HUES64 (cell line): ENCODE results near the gene EHD4.

Experiments used
- H3K27ac ChIP-seq: 2 replicates; pipeline ENCODE4 v1.7.0; 2013; ENCODE audit warnings: low read depth, low read length, inconsistent platforms
- H3K27me3 ChIP-seq: 2 replicates; pipeline ENCODE4 v1.6.1; 2013; ENCODE audit warnings: mild to moderate bottlenecking, low read length; ENCODE audit not compliant: insufficient read depth
- H3K36me3 ChIP-seq: 2 replicates; pipeline ENCODE4 v1.6.1; 2013; ENCODE audit warnings: mild to moderate bottlenecking, low read length; ENCODE audit not compliant: insufficient read depth
- H3K4me1 ChIP-seq: 2 replicates; pipeline ENCODE4 v1.6.1; 2013; ENCODE audit warnings: mild to moderate bottlenecking, low read length, moderate library complexity; ENCODE audit not compliant: insufficient read depth
- H3K4me3 ChIP-seq: 2 replicates; pipeline ENCODE4 v1.5.1; 2013; ENCODE audit warnings: mild to moderate bottlenecking, low read length, moderate library complexity
- H3K9ac ChIP-seq: 2 replicates; pipeline ENCODE4 v1.6.1; 2013; ENCODE audit warnings: mild to moderate bottlenecking, low read depth, low read length
- H3K9me3 ChIP-seq: 2 replicates; pipeline ENCODE4 v1.6.1; 2013; ENCODE audit warnings: low read depth, low read length; ENCODE audit not compliant: insufficient read depth
- WGBS: fragments of 150-250, 120-280 bp; methylation state at CpG from one replicate; pipeline ENCODE4 v1.1.7; 2013; ENCODE audit warnings: missing lambda C conversion rate; 5-methylcytosine and 5-hydroxymethylcytosine counted together

The EHD4 gene

DNA sequence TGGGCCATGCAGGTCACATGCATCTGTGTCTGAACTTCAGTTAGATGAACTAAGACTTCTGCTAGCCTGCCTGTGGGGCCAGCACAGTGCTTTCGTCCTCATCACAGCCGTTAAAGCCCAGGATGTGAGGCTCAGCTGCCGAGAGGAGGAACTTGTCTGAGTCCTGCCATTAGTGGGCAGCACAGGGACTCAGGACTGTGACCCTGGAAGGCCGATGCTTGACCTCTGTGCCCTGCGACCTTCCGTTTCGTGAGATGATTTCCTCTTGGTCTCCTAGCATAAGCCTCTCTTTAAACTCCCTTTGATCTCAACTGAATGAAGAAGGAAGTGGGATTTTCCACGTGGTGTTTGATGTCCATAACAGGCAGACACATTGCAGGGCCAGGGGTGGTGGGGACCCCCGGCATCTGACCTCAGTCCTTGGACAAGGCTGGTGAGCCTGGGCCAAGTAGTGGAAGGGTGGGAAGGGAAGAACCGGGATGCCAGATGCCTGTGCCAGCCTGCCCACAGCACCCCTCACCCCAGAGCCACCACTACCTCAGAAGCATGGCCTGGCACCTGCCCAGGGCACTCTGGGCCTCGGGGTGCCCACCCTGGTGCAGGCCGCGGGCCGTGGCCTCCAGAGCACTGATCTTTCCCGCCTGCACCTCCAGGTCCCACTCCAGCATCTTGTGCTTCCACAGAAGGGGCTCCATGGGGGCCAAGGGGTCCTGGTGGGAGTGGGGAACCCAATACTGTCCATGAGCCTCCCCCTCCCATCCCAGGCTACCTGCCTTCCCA lies 112.1 kb downstream of the EHD4 start:
- no peaks in the 10 kb centered on the region for H3K27me3 ChIP-seq
- H3K9ac ChIP-seq = no peak overlapping the region
- H3K36me3 ChIP-seq = no peaks in the 10 kb centered on the region
- no peaks in the 10 kb centered on the region for H3K4me1 ChIP-seq
- 85% methylated on average over 15 of the region's 15 CpGs for WGBS
- H3K4me3 ChIP-seq = no peak overlapping the region
- no peak overlapping the region for H3K27ac ChIP-seq
- H3K9me3 ChIP-seq = no peaks in the 10 kb centered on the region

DNA sequence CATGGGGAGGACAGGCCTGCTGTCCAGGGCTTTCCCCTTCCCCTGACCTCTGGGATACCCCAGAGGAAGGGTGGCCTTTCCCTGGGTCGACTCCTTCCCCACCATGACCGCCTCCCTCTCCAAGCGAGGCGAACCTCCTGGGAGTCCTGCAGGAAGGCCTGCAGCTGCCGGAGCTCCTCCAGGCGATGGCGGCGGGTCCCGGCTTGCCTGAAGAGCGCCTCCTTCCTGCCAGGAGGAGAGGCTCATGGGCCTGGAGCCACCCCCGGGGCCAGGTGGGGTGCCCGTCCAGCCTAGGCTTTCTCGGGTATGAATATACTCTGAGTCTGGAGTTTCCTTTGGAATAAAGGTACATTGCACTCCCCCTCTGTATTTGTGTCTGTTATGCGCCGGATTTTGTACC lies 113.6 kb downstream of the EHD4 start:
- Histone ChIP-seq H3K27me3 (no peaks in the 10 kb centered on the region), H3K36me3 (no peaks in the 10 kb centered on the region), H3K4me1 (0 out of 2 replicates have a peak, but pooled peaks cover 2% of the 10 kb centered on the region), H3K9me3 (no peaks in the 10 kb centered on the region), H3K9ac (no peak overlapping the region), H3K27ac (no peak overlapping the region), H3K4me3 (no peak overlapping the region)
- whole genome bisulfite sequencing = 90% methylated on average over 15 of the region's 15 CpGs

DNA sequence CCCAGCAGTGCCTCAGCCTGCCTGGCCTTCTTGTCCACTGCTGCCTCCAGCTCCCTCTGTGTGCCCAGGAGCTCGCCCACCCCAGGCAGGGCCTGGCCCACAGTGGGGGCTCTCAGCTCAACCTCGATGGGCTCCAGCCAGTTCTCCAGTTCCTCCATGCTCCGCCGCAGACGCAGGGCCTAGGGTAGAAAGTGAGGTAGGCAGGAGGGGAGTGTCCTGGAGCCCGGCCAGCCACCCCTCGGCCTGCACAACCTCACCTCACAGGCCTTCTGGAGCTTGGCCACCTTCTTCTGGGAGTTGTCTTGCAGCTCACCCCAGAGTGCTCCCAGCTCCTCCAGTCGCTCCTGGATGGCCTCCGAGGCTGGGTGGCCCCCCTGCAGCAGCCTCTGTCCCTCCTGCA lies 115.0 kb downstream of the EHD4 start:
- no peaks in the 10 kb centered on the region for H3K27me3 ChIP-seq
- no peak overlapping the region for H3K9ac ChIP-seq
- no peak overlapping the region for H3K27ac ChIP-seq
- 0 out of 2 replicates have a peak, but pooled peaks cover 2% of the 10 kb centered on the region for H3K4me1 ChIP-seq
- H3K4me3 ChIP-seq = no peak overlapping the region
- no peaks in the 10 kb centered on the region for H3K36me3 ChIP-seq
- H3K9me3 ChIP-seq = no peaks in the 10 kb centered on the region
- 96% methylated on average over 9 of the region's 9 CpGs for WGBS

DNA sequence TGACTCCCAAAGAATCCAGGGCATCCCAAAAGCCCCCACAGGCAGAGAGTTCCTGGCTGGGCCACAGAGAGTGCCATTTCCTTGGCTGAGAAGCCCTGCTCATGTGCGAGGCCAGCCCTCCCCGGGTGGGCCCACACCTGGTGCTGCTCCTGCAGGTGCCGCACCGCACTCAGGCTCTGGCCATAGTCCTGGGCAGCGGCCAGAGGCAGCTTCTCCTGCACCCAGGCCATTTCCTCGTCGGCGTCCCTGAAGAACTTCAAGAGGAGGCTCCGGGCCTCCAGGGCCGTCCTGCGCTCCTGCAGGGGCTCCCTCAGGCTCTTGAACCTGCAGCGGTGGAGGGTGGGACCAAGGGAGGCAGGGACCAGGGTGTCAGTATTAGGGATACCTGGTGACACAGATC lies 115.6 kb downstream of the EHD4 start:
- H3K27ac ChIP-seq = no peak overlapping the region
- no peaks in the 10 kb centered on the region for H3K27me3 ChIP-seq
- H3K4me1 ChIP-seq = 0 out of 2 replicates have a peak, but pooled peaks cover 2% of the 10 kb centered on the region
- no peak overlapping the region for H3K9ac ChIP-seq
- 94% methylated on average over 12 of the region's 12 CpGs for WGBS
- no peaks in the 10 kb centered on the region for H3K36me3 ChIP-seq
- H3K9me3 ChIP-seq = no peaks in the 10 kb centered on the region
- no peak overlapping the region for H3K4me3 ChIP-seq

DNA sequence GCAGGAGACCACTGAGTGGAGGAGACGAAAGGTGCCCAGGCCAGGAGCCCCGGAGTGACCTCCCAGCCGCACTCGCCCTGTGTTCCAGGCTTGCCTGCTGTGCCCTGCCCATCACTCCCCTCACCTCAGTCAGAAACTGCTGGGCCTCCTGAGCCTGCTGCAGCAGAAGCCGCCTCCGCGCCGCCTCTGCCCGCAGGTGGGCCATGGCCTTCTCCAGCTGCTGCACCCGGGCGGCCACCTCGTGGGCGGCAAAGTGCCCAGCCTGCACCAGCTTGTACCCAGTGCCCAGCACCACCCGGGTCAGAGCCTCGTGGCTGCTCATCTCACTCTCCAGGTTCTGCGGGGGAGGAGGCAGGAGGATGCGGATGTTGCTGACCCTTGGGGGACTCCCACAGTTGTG lies 116.1 kb downstream of the EHD4 start:
- Histone ChIP-seq H3K4me1 (0 out of 2 replicates have a peak, but pooled peaks cover 2% of the 10 kb centered on the region), H3K36me3 (no peaks in the 10 kb centered on the region), H3K27ac (no peak overlapping the region), H3K27me3 (no peaks in the 10 kb centered on the region), H3K9ac (no peak overlapping the region), H3K4me3 (no peak overlapping the region), H3K9me3 (no peaks in the 10 kb centered on the region)
- 94% methylated on average over 17 of the region's 17 CpGs for WGBS

DNA sequence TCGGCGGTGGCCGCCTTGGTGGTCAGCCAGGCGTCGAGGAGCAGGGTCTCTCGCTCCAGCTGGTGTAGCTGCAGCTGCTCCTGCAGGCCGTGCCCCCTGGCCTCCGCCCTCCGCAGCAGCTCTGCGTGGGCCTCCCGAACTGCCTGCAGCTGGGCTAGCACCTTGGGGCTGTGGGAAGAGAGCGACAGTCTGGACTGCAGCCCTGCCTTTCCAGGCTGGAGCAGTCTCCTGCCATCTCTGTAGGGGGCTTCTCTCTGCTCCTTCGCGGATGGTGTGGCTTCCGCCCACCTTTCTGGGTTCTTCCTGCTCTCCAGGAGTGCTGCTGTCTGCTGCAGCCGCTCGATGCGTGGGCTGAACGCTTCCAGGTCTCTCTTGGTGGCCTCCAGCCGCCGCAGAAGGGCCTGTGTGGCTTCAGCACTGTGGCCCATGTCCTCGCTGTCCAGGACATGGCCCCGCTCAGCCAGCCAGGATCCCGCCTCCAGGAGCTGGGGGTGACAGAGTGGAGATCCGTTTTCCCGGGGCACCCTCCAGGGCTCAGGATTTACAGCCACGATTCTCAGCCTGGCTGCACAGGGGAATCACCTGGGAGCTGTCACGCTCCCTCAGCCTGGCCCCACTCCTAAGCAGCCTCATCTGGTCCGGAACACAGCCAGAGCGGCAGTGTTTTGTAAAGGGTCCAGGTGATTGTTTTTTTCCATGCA lies 116.9 kb downstream of the EHD4 start:
- Histone ChIP-seq H3K9me3 (no peaks in the 10 kb centered on the region), H3K4me1 (0 out of 2 replicates have a peak, but pooled peaks cover 2% of the 10 kb centered on the region), H3K27me3 (no peaks in the 10 kb centered on the region), H3K36me3 (no peaks in the 10 kb centered on the region), H3K27ac (no peak overlapping the region), H3K9ac (no peak overlapping the region), H3K4me3 (no peak overlapping the region)
- WGBS = 77% methylated on average over 30 of the region's 30 CpGs

DNA sequence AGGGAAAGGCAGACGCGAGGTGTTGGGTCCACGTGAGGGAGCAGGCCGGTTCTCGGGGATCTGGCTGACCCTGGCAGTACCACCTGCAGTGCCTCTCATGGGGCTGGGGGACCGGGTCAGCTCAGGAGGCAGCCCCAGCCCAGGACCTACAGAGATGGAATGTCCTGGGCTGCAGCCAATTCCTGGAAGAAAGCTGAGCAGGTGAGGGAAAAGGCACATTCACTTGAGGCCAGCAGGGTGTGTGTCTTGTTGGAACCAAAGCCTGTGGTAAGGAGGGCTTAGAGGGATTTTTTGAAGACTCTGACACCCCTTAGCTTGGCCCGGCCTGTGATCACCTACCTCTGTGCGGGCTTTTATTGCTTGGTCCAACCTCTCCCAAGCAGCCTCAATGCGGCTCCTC lies 117.9 kb downstream of the EHD4 start:
- no peaks in the 10 kb centered on the region for H3K36me3 ChIP-seq
- H3K27me3 ChIP-seq = no peaks in the 10 kb centered on the region
- H3K27ac ChIP-seq = no peak overlapping the region
- no peak overlapping the region for H3K4me3 ChIP-seq
- H3K9ac ChIP-seq = no peak overlapping the region
- H3K9me3 ChIP-seq = no peaks in the 10 kb centered on the region
- H3K4me1 ChIP-seq = 0 out of 2 replicates have a peak, but pooled peaks cover 2% of the 10 kb centered on the region
- WGBS = 91% methylated on average over 9 of the region's 9 CpGs

DNA sequence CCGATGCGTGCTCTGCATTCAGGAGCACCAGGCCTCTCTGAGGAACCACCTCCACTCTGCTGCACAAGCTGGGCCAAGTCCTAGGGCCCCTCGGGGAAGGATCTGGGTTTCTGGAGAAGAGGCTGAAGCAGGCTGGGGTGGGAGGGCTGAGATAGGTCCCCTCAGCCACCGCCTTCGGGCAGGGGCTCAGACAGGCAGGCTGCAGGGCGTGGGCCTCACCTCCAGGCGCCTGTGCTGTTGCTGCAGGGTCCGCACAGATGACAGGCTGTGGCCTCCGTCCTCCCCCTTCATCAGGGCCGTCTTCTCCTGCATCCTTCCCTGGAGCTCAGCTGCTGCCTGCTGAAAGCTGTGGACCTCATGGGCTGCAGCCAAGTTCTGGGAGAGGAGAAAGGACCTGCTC lies 118.5 kb downstream of the EHD4 start:
- WGBS = 91% methylated on average over 10 of the region's 10 CpGs

DNA sequence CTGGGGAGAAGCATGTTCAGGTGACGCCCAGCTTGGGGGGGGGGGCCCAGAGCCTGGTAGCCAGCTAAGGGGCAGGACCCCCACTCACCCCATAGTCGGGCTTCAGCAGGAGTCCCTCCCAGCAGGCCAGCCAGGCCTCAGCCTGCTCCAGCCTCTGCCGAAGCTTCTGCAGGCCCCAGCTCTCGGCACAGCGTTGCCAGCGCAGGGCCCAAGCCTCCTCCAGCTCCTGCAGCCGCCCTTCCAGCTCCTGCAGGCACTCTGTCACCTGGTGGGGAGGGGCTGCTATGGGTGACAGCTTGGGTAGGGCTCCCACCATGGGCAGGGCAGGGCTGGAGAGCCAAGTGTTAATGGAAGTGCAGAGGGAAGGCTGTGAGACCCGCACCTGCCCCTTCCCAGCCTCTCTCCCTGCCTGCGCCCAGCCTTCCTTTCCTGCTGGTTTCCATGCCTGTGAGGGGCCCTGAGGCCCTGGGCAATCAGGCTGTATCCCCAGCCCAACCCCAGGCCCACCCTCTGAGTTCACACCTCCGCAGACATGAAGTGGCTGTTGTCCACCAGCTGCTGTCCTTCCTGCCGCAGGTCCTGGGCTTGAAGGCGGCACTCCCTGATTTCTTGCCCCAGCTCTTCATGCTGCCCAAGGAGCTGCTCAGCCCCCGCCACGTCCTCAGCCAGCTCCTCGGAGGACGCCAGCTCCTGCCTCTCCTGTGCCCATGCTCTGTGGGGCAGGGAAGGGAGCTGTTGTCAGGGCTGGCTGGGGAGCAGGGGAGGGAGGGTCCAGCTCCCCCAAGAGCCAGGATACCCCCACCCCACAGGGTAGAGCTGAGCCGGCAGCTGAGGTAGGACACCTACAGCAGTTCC lies 119.4 kb downstream of the EHD4 start:
- 83% methylated on average over 17 of the region's 17 CpGs for WGBS
- no peak overlapping the region for H3K27ac ChIP-seq
- no peak overlapping the region for H3K9ac ChIP-seq
- peaks cover 4% of the 10 kb centered on the region; the same call in 1 of the 2 replicates for H3K36me3 ChIP-seq
- H3K9me3 ChIP-seq = no peaks in the 10 kb centered on the region
- no peak overlapping the region for H3K4me3 ChIP-seq
- H3K27me3 ChIP-seq = no peaks in the 10 kb centered on the region
- H3K4me1 ChIP-seq = 0 out of 2 replicates have a peak, but pooled peaks cover 2% of the 10 kb centered on the region

More for the DNA sequence above, 118.5 kb downstream of the EHD4 start:
- Histone ChIP-seq H3K9ac (no peak overlapping the region), H3K9me3 (no peaks in the 10 kb centered on the region), H3K4me3 (no peak overlapping the region), H3K36me3 (no peaks in the 10 kb centered on the region), H3K4me1 (0 out of 2 replicates have a peak, but pooled peaks cover 2% of the 10 kb centered on the region), H3K27ac (no peak overlapping the region), H3K27me3 (no peaks in the 10 kb centered on the region)

DNA sequence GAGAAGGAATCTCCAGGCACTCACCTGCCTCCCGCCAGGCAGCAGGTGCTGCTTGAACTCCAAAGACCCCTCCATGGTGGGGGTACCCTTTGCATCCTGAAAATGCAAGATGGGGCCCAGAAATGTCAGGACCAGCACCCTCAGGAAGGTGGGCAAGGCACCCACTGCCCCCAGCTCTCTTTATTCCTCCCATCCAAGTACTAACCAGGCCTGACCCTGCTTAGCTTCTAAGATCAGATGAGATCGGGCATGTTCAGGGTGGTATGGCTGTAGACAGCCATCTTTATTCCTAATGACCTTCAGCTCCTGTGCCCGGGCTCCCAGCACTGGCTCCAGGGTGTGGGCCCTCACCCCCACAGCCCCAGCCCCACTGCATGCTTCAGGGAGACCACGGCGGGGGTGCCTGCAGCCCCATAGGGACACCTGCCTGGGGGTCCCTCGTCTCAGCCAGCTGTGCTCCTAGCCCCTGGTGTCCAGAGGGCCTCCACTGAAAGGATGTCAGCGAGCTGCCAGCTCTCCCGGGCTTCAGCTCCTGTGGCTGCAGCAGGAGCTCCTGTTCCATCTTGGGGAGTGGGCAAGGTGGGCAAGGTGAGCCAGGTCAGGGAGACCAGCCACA lies 120.5 kb downstream of the EHD4 start:
- Histone ChIP-seq H3K36me3 (peaks cover 14% of the 10 kb centered on the region), H3K9ac (no peak overlapping the region), H3K9me3 (no peaks in the 10 kb centered on the region), H3K4me3 (no peak overlapping the region), H3K27me3 (no peaks in the 10 kb centered on the region), H3K27ac (no peak overlapping the region), H3K4me1 (0 out of 2 replicates have a peak, but pooled peaks cover 2% of the 10 kb centered on the region)
- 93% methylated on average over 8 of the region's 8 CpGs for WGBS
